GM10266 (cell line): ENCODE data around the gene PRR23E.

Experiments
- DNase-seq: peaks from one replicate; pipeline ENCODE4 v3.0.0; 2012; ENCODE audit errors: extremely low spot score
- CTCF ChIP-seq: IDR thresholded peaks from 2 replicates; pipeline ENCODE4 v1.5.1; 2012; ENCODE audit warnings: mild to moderate bottlenecking, low read depth; ENCODE audit not compliant: control insufficient read depth, insufficient read depth; ENCODE audit errors: missing control alignments

The PRR23E gene

GRCh38 chr3:127157171-127157828 lies 35.6 kb upstream of the PRR23E start:
- no peak for DNase-seq
- no peak for TF ChIP-seq CTCF

- no peak for TF ChIP-seq CTCF
- no peak for DNase-seq
These were observed 34.2 kb upstream of the PRR23E start for GRCh38 chr3:127158614-127159229.

GRCh38 chr3:127159543-127159942 lies 33.4 kb upstream of the PRR23E start:
- TF ChIP-seq CTCF: no peak
- DNase-seq: no peak

- no peak for TF ChIP-seq CTCF
- DNase-seq: no peak
These were observed 31.7 kb upstream of the PRR23E start for GRCh38 chr3:127161236-127161635.

- no peak for TF ChIP-seq CTCF
- no peak for DNase-seq
These were observed 30.9 kb upstream of the PRR23E start for GRCh38 chr3:127161973-127162579.

- DNase-seq: no peak
- TF ChIP-seq CTCF: no peak
These were observed 29.8 kb upstream of the PRR23E start for GRCh38 chr3:127162947-127163645.

- no peak for TF ChIP-seq CTCF
- no peak for DNase-seq
These were observed 28.3 kb upstream of the PRR23E start for GRCh38 chr3:127164615-127165014.
